Activated CD8-positive, alpha-beta T cell treated with anti-CD3 and anti-CD28 coated beads, Interleukin-2, amount 10 ng/mL, durations not matched to agents 7 days and 5 days (primary cell): Measurements from ENCODE around the gene UBE2M. TPM values are rescaled to one million over a fixed set of nuclear protein-coding genes. Genes with fewer than 3 reads are reported as not detected.
"Not testable (repeated sequence)": the region's sequence is repeated elsewhere in the genome, so short reads cannot be mapped to it uniquely, and the experiment has no call there.

Experiments used
- ATAC-seq: fragments of 150-1000 bp; cut with Tn5 transposase; one replicate; pipeline ENCODE4 v1.10.0; 2021; ENCODE audit warnings: moderate library complexity
- CTCF ChIA-PET: fragments of 350-600 bp; sonication (Branson Sonifier 250); formaldehyde crosslinking; loops from one replicate; lab custom pipeline; 2021; ENCODE audit warnings: antibody characterized with exemption; lab: Charles Lee
- POLR2A ChIA-PET: fragments of 350-600 bp; sonication (Branson Sonifier 250); formaldehyde crosslinking; loops from one replicate; lab custom pipeline; 2021; ENCODE audit warnings: antibody characterized with exemption; lab: Charles Lee
- DNase-seq: peaks from one replicate; pipeline ENCODE4 v3.0.0-alpha.2; 2020
- H3K27ac Mint-ChIP-seq: one replicate; pipeline ENCODE4 v1.8.0; 2021; ENCODE audit warnings: mild to moderate bottlenecking, mixed read lengths
- H3K27me3 Mint-ChIP-seq: one replicate; pipeline ENCODE4 v1.8.0; 2021; ENCODE audit warnings: low read depth, mixed read lengths
- H3K36me3 Mint-ChIP-seq: one replicate; pipeline ENCODE4 v1.8.0; 2021; ENCODE audit warnings: low read depth, mixed read lengths
- H3K4me1 Mint-ChIP-seq: one replicate; pipeline ENCODE4 v1.8.0; 2021; ENCODE audit warnings: low read depth, mixed read lengths
- H3K4me3 Mint-ChIP-seq: one replicate; pipeline ENCODE4 v1.8.0; 2021; ENCODE audit warnings: mild to moderate bottlenecking, mixed read lengths
- H3K9me3 Mint-ChIP-seq: one replicate; pipeline ENCODE4 v1.8.0; 2022; ENCODE audit warnings: mixed read lengths; ENCODE audit not compliant: insufficient read depth
- total RNA-seq, 2 experiments: library from RNA; stranded (reverse); gene quantifications; one replicate each; pipeline ENCODE4 v1.2.3, GENCODE V29; 2021

The UBE2M gene
- total RNA-seq, 2 experiments from 2014 or later: 80.7 to 94.1 TPM

DNA sequence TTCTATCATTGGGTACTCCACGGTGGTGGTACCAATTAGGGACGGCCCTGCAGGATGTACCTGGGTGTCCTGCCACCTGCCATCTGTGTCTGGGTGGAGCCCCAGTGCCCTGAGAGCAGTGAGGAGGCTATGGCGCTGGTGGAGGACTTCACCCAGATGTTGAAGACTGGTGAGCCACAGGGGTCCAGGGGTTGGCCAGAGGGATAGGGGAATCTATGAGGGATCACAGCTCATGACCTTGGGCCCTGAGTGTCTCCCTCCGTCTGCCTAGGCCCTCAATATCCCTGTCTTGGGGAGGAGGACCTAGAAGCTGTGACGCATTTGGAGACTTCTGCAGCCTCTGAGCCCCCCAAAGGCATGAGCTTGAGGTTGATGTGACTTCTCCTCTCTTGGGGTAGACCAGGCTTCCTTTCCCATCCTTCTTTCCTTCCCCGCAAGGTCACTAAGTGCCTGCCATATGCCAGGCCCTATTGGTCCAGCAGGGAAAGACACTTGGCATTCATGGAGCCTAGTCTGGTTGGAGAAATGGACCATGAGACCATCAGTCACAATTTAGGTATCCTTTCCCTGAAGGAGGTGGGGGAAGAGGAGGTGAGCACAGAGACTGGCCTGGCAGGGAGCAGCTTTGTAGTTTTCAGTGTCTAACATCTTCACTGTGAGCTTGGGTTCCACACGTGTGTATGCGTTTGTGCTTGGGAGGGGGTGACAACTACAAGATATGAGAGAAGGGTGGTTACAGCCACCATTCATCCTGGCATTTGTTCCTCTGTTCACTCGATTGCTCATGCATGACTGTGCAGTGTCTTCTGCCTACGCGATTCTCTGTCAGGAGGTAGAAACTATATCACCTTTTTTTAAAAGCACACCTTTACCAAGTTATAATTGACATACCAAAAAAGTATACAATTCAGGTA is 19.9 kb upstream of the UBE2M start:
- peak; percentile 19 for DNase-seq
- Mint-ChIP-seq H3K4me3 (no peak overlapping the region), H3K4me1 (peaks cover 37% of the 10 kb centered on the region), H3K27me3 (no peaks in the 10 kb centered on the region), H3K9me3 (no peaks in the 10 kb centered on the region), H3K27ac (no peak overlapping the region), H3K36me3 (peaks cover 13% of the 10 kb centered on the region)
- ChIA-PET CTCF (interaction anchor here (1.4 to 4.8 kb wide), 4 partner anchors 12 to 360 kb away, joined by 5 to 94 read pairs (median 26); partner anchors contain the start of gene ZBTB45), POLR2A (interaction anchor here (1.4 kb wide), 1 partner anchor 24 kb away, joined by 3 read pairs; the partner anchor contains the start of gene CHMP2A)
- ATAC-seq: no peak

DNA sequence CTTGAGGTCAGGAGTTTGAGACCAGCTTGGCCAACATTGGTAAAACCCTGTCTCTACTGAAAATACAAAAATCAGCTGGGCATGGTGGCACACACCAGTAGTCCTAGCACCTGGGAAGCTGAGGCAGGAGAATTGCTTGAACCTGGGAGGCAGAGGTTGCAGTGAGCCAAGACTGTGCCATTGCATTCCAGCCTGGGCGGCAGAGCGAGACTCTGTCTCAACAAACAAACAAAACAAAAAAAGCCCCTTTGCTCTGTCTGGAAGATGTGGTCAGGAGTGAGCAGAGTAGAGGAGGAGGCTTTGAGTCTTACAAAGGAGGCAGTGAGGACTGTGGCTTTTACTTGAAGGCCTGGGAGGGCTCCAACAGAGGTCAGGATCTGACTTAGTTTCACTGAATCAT is 19.2 kb upstream of the UBE2M start:
- not testable (repeated sequence) for ATAC-seq, H3K4me3 Mint-ChIP-seq, H3K27ac Mint-ChIP-seq, H3K36me3 Mint-ChIP-seq, H3K27me3 Mint-ChIP-seq, H3K9me3 Mint-ChIP-seq
- H3K4me1 Mint-ChIP-seq: peaks cover 37% of the 10 kb centered on the region
- POLR2A ChIA-PET: interaction anchor here (1.4 kb wide), 1 partner anchor 23 kb away, joined by 3 read pairs; the partner anchor contains the start of gene CHMP2A
- CTCF ChIA-PET: interaction anchor here (3.1 to 4.8 kb wide), 2 partner anchors 58 kb away, joined by 34 to 94 read pairs; partner anchors contain the start of gene ZBTB45
- peak; percentile 18 for DNase-seq

DNA sequence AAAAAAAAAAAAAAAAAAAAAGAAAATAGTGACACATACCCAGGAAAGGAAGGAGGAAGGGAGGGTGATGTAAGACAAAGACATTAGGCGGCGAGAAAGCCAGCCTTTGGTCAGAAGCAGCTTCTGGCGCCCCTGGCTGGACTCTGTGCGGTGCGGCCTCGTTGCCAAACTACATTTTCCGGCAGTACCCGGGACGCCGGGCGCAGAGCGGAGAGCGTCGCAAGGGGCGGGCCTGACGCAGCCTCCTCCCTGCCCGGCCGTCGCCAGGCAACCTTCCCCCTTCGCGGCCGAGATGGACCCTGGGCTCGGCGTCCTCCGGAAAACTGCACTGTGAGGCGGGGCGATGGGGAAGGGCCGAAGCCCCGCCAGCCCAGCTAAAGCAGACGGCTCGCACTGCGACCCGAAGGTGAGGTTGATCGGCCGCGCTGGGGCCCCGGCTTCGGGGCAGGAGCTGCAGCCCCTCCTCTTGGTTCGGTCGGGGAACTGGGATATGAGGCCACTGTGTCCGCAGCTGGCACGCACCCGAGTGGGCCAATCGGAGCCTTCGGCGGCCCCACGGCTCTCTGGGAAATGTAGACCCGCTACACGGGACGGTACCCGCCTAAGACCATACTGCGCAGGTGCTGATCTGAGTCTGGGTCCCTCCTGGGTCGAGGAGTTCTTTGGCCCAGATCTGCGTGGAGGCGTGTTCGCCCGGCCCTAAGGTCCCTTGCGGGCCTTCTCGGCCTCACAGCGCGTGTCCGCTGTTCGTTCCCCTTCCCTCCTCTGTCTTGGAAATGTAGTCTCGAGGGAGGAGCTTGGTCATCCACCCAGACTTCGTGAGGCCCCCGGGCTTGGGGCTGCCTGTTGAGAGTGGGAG is 17.0 kb upstream of the UBE2M start:
- peak; percentile 38 for ATAC-seq
- ChIA-PET CTCF (interaction anchor here (1.0 to 3.1 kb wide), 5 partner anchors 13 to 62 kb away, joined by 3 to 34 read pairs (median 5); partner anchors contain the start of genes TRIM28 and ZBTB45), POLR2A (interaction anchor here (0.6 to 1.9 kb wide), 6 partner anchors 13 to 74 kb away, joined by 3 to 18 read pairs (median 8); partner anchors contain the start of genes CHMP2A, TRIM28 and ZBTB45)
- peak overlapping the region; percentile 86 for H3K4me3 Mint-ChIP-seq
- no peaks in the 10 kb centered on the region for H3K27me3 Mint-ChIP-seq
- peak; percentile 89 for DNase-seq
- peak overlapping the region; percentile 90 for H3K27ac Mint-ChIP-seq
- H3K9me3 Mint-ChIP-seq: no peaks in the 10 kb centered on the region
- peaks cover 13% of the 10 kb centered on the region for H3K36me3 Mint-ChIP-seq
- H3K4me1 Mint-ChIP-seq: peaks cover 40% of the 10 kb centered on the region

DNA sequence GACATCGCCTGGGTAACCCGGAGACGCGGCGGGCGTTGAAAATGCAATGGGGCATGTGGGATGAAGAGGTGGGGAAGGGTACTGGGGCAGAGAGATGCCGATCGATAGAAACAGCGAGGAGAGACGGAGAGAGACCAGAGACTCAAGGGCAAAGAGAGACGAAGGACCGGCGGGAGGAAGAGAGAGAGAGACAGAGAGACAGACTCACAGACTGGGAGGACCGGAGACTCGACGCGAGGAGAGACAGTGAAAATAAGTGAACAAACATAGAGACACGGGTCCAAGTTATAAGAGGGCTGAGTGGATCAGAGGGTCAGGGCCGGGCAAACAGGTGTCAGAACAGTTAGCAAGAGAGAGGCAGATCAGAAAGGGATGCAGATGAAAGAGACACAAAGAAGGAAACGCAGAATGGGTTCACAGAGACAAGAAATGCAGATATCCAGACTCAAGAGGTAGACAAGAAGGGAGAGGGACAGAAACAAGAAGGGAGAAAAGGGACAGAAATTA is 15.3 kb upstream of the UBE2M start:
- Mint-ChIP-seq H3K4me3 (peak overlapping the region; percentile 86), H3K36me3 (peaks cover 23% of the 10 kb centered on the region), H3K4me1 (peaks cover 39% of the 10 kb centered on the region), H3K27me3 (no peaks in the 10 kb centered on the region), H3K27ac (peak overlapping the region; percentile 99), H3K9me3 (no peaks in the 10 kb centered on the region)
- ChIA-PET POLR2A (no interaction called here), CTCF (no interaction called here)
- DNase-seq (no peak), ATAC-seq (no peak)

DNA sequence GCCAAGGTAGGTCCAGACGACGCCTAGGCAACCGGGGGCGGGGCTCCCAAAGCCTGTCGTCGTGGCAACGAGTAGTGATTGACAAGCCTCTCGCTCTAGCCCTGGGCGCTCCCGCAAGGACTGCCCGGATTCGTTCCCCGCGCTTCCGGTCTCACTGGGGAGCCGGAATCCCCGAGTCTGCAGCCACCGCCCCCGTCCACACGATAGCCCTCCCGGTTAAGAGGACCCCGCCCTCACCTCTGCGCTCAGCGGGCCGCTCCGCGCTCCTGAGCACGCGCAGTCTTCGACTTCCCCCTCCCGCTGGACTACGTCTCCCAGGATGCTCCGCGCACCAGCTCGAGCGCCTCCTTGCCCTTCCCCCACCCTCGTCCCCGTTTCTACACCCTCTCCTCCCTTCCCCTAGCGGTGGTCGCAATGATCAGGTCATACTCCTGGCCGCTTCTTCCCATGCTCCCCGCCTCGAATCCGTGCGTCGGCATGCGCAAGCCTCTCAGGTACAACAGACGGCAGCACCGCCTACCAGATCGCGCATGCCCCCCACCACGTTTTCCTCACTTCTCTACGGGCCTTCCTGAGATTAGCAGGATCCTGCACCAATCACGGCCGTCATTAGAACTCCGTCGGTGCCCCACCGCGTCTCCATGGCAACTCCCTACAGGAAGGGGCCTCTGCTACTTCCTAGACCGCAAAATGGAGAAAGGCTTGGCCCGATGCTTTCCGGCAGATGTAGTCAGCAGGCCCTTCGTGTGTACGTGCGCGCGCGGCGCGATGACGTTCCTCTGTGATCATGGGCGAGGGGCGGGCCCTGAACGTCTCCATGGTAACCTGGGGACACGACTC is 14.6 kb upstream of the UBE2M start, which contains the start of gene MZF1:
Gene MZF1, minus strand, starts transcription at position 518 of the 840 bp plus-strand sequence. CDS start 1,946 bp downstream, outside the sequence.
- Mint-ChIP-seq H3K27me3 (no peaks in the 10 kb centered on the region), H3K4me3 (peak within 1 kb of the TSS; percentile 86), H3K36me3 (peaks cover 25% of the 10 kb centered on the region), H3K9me3 (no peaks in the 10 kb centered on the region), H3K4me1 (peaks cover 43% of the 10 kb centered on the region), H3K27ac (peak within 1 kb of the TSS; percentile 99)
- ChIA-PET CTCF (interaction anchor here (2.0 kb wide), 1 partner anchor 8 kb away, joined by 8 read pairs; no protein-coding TSS in a partner anchor), POLR2A (interaction anchor here (0.7 to 2.3 kb wide), 2 partner anchors 11 to 18 kb away, joined by 3 to 14 read pairs; partner anchors contain the start of gene CHMP2A)
- ATAC-seq (peak; percentile 62), DNase-seq (peak; percentile 100)

DNA sequence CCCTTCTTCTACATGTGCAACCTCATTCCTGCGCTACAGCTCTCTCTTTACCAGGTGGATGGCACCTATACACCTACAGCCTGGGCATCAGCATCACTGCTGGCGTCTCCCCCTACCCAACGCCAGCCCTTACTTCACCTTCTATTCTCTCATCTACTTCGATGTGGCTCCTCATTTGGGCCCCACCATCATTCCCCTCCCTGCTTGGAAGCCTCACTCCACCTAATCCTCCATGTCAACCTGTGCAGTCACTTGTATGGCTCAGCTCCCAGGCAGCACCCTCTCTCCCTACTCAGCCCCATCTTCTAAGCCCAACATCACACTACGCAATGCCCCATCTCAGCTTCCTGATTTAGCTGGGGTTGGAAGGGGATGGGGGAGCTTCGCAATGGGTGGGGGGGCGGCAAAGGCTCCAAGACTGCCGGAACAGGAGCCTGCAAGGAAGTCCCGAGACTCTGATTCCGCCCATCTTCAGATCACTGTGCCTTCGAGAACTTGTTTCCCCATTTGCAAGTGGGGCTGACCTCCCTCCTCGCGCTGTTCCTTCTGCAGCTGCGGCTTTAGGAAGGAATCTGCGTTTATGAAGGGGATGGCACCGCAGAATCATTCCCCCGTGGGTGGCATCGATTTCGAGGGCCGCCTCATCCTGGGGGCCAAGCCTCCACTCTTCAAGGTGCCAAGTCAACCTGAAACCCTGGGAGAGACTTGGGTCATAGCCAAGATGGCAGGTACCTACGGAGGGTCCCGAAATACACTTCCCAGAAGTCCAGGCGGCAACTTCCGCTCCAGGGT is 13.8 kb upstream of the UBE2M start:
- no peak for DNase-seq
- no peaks in the 10 kb centered on the region for H3K9me3 Mint-ChIP-seq
- peaks cover 27% of the 10 kb centered on the region for H3K36me3 Mint-ChIP-seq

DNA sequence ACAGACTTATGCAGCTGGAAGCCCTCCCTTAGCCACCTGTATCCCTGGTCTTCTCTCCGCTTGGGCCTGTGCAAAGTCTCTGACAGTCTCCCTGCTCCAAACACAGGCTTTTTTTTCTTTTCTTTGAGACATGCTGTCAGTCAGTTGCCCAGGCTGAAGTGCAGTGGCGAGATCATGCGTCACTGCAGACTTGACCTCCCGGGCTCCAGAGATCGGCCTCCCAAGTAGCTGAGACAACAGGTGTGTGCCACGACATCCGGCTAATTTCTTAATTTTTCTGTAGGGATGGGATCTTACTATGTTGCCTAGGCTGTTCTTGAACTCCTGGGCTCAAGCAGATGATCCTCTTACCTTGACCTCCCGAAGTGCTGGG is 13.2 kb upstream of the UBE2M start:
- peak overlapping the region; percentile 86 for H3K4me3 Mint-ChIP-seq
- no peaks in the 10 kb centered on the region for H3K9me3 Mint-ChIP-seq
- ATAC-seq (no peak), DNase-seq (peak; percentile 19)
- H3K36me3 Mint-ChIP-seq: peaks cover 29% of the 10 kb centered on the region
- ChIA-PET POLR2A (interaction anchor here (0.8 to 2.3 kb wide), 4 partner anchors 9 to 24 kb away, joined by 3 to 14 read pairs (median 4); no protein-coding TSS in a partner anchor), CTCF (interaction anchor here (0.7 to 2.0 kb wide), 3 partner anchors 10 to 343 kb away, joined by 3 to 8 read pairs (median 4); partner anchors contain the start of gene UBE2M)
- H3K27me3 Mint-ChIP-seq: no peaks in the 10 kb centered on the region
- peaks cover 39% of the 10 kb centered on the region for H3K4me1 Mint-ChIP-seq
- peak overlapping the region; percentile 99 for H3K27ac Mint-ChIP-seq

More for the DNA sequence above, 13.8 kb upstream of the UBE2M start:
- H3K4me3 Mint-ChIP-seq: peak overlapping the region; percentile 86
- peak overlapping the region; percentile 99 for H3K27ac Mint-ChIP-seq
- H3K4me1 Mint-ChIP-seq: peaks cover 39% of the 10 kb centered on the region
- POLR2A ChIA-PET: interaction anchor here (0.7 to 2.3 kb wide), 4 partner anchors 10 to 25 kb away, joined by 3 to 14 read pairs (median 4); partner anchors contain the start of gene CHMP2A
- no peak for ATAC-seq
- CTCF ChIA-PET: interaction anchor here (0.7 to 2.0 kb wide), 3 partner anchors 9 to 344 kb away, joined by 3 to 8 read pairs (median 4); partner anchors contain the start of gene UBE2M
- H3K27me3 Mint-ChIP-seq: no peaks in the 10 kb centered on the region

DNA sequence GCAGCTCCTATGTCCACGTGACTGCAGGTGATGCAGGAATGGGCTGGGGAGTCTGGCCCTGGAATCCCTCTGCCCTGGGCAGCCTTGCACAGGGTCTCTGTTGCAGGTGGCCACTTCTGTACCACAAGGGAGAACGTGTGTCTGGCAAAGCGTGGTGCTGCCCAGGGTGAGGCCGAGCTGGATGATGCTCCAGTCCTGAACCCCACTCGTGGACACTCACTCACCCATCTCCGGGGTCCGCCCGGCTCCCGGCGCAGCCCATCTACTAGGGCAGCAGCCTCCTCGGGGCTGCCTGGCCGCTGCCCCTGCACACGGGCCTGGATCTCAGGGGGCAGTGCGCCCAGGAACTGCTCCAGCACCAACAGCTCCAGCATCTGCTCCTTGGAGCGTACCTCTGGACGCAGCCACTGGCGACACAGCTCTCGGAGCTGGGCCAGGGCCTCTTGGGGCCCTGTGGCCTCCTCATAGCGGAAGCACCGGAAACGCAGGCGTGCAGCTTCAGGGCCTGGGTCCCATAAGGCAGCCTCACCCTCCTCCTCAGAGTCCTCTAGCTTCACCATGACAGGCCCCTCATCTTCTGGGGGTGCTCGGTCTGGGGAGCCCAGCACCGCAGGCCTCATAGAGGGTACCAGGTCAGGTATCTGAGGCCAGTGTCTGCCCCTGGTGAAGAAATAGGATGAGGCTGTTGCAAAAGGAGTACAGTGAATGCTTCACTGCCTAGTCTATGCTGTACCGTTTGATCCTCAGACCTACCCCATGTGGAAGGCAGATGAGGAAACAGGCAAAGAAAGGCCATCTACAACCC is 12.6 kb upstream of the UBE2M start:
- ChIA-PET POLR2A (interaction anchor here (0.8 to 2.3 kb wide), 5 partner anchors 8 to 23 kb away, joined by 3 to 14 read pairs (median 4); no protein-coding TSS in a partner anchor), CTCF (interaction anchor here (0.7 to 2.0 kb wide), 4 partner anchors 10 to 343 kb away, joined by 3 to 8 read pairs (median 4); partner anchors contain the start of genes UBE2M and ZBTB45)
- no peak for ATAC-seq

More for the DNA sequence above, 12.6 kb upstream of the UBE2M start:
- H3K36me3 Mint-ChIP-seq: peaks cover 33% of the 10 kb centered on the region
- no peaks in the 10 kb centered on the region for H3K9me3 Mint-ChIP-seq
- no peaks in the 10 kb centered on the region for H3K27me3 Mint-ChIP-seq
- no peak overlapping the region for H3K27ac Mint-ChIP-seq
- H3K4me3 Mint-ChIP-seq: no peak overlapping the region
- peaks cover 38% of the 10 kb centered on the region for H3K4me1 Mint-ChIP-seq
- peak; percentile 19 for DNase-seq
